ENCODE measurements around the gene JOSD1.

DNA sequence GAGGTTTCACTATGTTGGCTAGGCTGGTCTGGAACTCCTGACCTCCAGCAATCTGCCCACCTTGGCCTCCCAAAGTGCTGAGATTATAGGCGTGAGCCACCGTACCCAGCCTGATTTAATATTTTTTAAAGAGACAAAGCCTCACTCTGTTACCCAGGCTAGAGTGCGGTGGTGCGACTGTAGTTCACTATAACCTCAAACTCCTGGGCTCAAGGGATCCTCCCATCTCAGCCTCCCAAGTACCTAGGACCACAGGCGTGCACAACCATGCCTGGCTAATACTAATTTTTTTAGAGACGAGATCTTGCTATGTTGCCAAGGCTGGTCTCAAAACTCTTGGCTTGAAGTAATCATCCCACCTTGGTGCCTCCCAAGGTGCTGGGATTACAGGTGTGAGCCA is 18.5 kb upstream of the JOSD1 start:
- TF ChIP-seq, protein P1, sequence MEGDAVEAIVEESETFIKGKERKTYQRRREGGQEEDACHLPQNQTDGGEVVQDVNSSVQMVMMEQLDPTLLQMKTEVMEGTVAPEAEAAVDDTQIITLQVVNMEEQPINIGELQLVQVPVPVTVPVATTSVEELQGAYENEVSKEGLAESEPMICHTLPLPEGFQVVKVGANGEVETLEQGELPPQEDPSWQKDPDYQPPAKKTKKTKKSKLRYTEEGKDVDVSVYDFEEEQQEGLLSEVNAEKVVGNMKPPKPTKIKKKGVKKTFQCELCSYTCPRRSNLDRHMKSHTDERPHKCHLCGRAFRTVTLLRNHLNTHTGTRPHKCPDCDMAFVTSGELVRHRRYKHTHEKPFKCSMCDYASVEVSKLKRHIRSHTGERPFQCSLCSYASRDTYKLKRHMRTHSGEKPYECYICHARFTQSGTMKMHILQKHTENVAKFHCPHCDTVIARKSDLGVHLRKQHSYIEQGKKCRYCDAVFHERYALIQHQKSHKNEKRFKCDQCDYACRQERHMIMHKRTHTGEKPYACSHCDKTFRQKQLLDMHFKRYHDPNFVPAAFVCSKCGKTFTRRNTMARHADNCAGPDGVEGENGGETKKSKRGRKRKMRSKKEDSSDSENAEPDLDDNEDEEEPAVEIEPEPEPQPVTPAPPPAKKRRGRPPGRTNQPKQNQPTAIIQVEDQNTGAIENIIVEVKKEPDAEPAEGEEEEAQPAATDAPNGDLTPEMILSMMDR (conservative IDR thresholded peaks at IDR 0.05 in 1 of 2, IDR thresholded peaks at IDR 0.05 in 1 of 2; ENCODE audit: extremely low read depth in 1 of 2, insufficient read depth in 1 of 2, low read depth in 1 of 2, low read length in 2 of 2), result no peak
- TF ChIP-seq EZH2 (IDR thresholded peaks at IDR 0.05; ENCODE audit: borderline replicate concordance, low read length), result no peak

Data from mammary epithelial cell (primary cell).